Measurements from ENCODE around the gene WDCP. TPM values are rescaled to one million over a fixed set of nuclear protein-coding genes. Genes with fewer than 3 reads are reported as not detected.

Gene WDCP
- total and polyA plus RNA-seq, 10 of the 15 experiments (the other 5 are each of a cell fraction or from before 2014, with no cell fraction given) = 5.5 to 21.3 (median 13.2) TPM

DNA sequence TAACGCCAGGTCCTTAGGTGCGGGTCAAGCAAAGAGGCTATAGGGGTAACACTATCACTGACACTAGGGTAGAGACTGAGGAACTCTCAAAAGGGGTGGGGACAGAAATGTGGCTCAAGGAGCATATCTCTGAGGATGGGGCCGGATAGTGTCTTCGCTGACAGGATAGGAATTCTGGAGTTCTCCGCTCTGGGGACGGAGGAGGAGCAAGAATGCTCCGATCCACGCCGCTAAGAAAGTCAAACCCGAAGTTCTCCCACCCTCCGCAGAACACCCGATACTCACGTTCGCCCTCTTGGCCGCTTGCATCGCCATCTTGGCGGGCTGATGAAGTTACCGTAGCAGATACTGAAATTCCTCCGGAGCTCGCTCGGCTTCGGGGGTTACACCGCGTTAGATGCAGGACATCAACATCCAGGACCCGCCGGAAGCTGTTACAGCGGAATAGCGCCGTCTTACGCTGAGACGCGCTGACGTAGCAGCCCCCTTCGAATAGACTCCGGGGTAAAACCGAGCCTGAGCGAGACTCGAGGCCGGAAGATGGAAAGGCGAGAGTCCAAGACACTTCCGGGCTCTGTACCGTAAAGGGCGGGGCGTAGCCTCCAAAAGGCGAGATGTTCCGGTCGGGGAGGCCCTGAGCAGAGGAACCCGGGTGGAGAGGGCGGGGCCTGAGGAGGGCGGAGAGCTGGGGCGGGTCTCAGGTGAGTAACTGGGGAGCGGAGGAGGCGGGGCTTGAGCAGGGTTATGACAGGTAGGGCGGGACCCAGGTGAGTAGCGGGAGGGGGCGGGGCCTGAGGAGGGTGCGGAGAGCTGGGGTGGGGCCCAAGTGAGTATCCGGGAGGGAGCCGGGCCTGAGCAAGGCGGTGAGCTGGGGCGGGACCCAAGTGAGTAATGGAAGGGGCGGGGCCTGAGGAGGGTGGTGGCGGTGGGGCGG lies 29.0 kb upstream of the WDCP start, which contains the start of gene SF3B6:
Gene SF3B6 (minus strand): TSS at position 412 of the 934 bp plus-strand sequence. CDS start 97 bp downstream, at position 315.
- Histone ChIP-seq H3K4me2 (ENCODE audit: control insufficient read depth, insufficient read depth) (peak within 1 kb of the TSS; percentile 89), H2AFZ (ENCODE audit: control insufficient read depth, low read depth, low read length) (peak within 1 kb of the TSS; percentile 97), H3K79me2 (ENCODE audit: control insufficient read depth, insufficient read depth, low read length) (peaks cover 27% of the 10 kb centered on the region), H3K36me3 (ENCODE audit: control insufficient read depth in 2 of 2, insufficient read depth in 2 of 2, low read length in 1 of 2) (no peaks in the 10 kb centered on the region; a peak in 1 of 4 replicates), H3K4me3 (peak within 1 kb of the TSS; percentile 89), H3K4me1 (ENCODE audit: control insufficient read depth, insufficient read depth, low read length) (peaks cover 9% of the 10 kb centered on the region), H4K20me1 (ENCODE audit: control insufficient read depth, insufficient read depth) (no peaks in the 10 kb centered on the region), H3K9ac (ENCODE audit: control insufficient read depth, insufficient read depth, low read length) (peak within 1 kb of the TSS; percentile 93), H3K9me3 (replicated peaks; ENCODE audit: control insufficient read depth, insufficient read depth, low read length) (no peaks in the 10 kb centered on the region; the same call in 2 of the 3 replicates), H3K27ac (ENCODE audit: control insufficient read depth, insufficient read depth) (peak within 1 kb of the TSS; percentile 85), H3K27me3 (replicated peaks in 1 of 2; ENCODE audit: control insufficient read depth in 2 of 2, insufficient read depth in 2 of 2, low read length in 1 of 2) (no peaks in the 10 kb centered on the region)
- intact Hi-C loops (cut with micrococcal nuclease; ENCODE audit: unreplicated experiment) (loop anchor here (1.0 to 2.0 kb wide), 2 partner anchors 29 to 149 kb away; partner anchors contain the start of genes ATAD2B and WDCP), in situ Hi-C loops (cut with MboI) (no loop called here)
- ChIA-PET CTCF (interaction anchor here (1.4 to 3.8 kb wide), 5 partner anchors 8 to 252 kb away, joined by 5 to 34 read pairs (median 12); partner anchors contain the start of genes ATAD2B, TP53I3 and WDCP), POLR2A (interaction anchor here (0.5 to 2.0 kb wide), 11 partner anchors 8 to 308 kb away, joined by 3 to 16 read pairs (median 4); partner anchors contain the start of genes ATAD2B, TP53I3 and WDCP), SMC1A (ENCODE audit: uncharacterized antibody, unreplicated experiment) (interaction anchor here (0.8 to 4.0 kb wide), 7 partner anchors 29 to 243 kb away, joined by 3 to 24 read pairs (median 3); partner anchors contain the start of genes ATAD2B and WDCP), RAD21 (ENCODE audit: unreplicated experiment) (interaction anchor here (0.5 to 2.6 kb wide), 13 partner anchors 8 to 301 kb away, joined by 3 to 45 read pairs (median 4); partner anchors contain the start of genes ATAD2B, FAM228B, PFN4 and TP53I3)
- under 1% methylated on average over 54 of the region's 64 CpGs for WGBS (ENCODE audit: insufficient coverage, insufficient replicate concordance, low lambda C conversion rate, missing lambda C conversion rate)
- peak; percentile 98 for DNase-seq (ENCODE audit: low read depth, low spot score)
- FAIRE-seq = peak; percentile 90
- ATAC-seq = peak; percentile 95
- BruUV-seq (replicated peaks) = TSS peak; percentile 78
- no peak for TF ChIP-seq GATAD2B (conservative IDR thresholded peaks at IDR 0.05; ENCODE audit: low read depth)
- TF ChIP-seq, protein P1, sequence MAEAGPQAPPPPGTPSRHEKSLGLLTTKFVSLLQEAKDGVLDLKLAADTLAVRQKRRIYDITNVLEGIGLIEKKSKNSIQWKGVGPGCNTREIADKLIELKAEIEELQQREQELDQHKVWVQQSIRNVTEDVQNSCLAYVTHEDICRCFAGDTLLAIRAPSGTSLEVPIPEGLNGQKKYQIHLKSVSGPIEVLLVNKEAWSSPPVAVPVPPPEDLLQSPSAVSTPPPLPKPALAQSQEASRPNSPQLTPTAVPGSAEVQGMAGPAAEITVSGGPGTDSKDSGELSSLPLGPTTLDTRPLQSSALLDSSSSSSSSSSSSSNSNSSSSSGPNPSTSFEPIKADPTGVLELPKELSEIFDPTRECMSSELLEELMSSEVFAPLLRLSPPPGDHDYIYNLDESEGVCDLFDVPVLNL (IDR thresholded peaks at IDR 0.05; ENCODE audit: low read depth, low read length) = peak; percentile 25
- no peak; the same call in 1 of the 2 replicates for TF ChIP-seq HDAC2 (IDR thresholded peaks at IDR 0.05)
- TF ChIP-seq, protein P2, sequence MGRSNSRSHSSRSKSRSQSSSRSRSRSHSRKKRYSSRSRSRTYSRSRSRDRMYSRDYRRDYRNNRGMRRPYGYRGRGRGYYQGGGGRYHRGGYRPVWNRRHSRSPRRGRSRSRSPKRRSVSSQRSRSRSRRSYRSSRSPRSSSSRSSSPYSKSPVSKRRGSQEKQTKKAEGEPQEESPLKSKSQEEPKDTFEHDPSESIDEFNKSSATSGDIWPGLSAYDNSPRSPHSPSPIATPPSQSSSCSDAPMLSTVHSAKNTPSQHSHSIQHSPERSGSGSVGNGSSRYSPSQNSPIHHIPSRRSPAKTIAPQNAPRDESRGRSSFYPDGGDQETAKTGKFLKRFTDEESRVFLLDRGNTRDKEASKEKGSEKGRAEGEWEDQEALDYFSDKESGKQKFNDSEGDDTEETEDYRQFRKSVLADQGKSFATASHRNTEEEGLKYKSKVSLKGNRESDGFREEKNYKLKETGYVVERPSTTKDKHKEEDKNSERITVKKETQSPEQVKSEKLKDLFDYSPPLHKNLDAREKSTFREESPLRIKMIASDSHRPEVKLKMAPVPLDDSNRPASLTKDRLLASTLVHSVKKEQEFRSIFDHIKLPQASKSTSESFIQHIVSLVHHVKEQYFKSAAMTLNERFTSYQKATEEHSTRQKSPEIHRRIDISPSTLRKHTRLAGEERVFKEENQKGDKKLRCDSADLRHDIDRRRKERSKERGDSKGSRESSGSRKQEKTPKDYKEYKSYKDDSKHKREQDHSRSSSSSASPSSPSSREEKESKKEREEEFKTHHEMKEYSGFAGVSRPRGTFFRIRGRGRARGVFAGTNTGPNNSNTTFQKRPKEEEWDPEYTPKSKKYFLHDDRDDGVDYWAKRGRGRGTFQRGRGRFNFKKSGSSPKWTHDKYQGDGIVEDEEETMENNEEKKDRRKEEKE (IDR thresholded peaks at IDR 0.05) = no peak
- TF ChIP-seq, protein P3, sequence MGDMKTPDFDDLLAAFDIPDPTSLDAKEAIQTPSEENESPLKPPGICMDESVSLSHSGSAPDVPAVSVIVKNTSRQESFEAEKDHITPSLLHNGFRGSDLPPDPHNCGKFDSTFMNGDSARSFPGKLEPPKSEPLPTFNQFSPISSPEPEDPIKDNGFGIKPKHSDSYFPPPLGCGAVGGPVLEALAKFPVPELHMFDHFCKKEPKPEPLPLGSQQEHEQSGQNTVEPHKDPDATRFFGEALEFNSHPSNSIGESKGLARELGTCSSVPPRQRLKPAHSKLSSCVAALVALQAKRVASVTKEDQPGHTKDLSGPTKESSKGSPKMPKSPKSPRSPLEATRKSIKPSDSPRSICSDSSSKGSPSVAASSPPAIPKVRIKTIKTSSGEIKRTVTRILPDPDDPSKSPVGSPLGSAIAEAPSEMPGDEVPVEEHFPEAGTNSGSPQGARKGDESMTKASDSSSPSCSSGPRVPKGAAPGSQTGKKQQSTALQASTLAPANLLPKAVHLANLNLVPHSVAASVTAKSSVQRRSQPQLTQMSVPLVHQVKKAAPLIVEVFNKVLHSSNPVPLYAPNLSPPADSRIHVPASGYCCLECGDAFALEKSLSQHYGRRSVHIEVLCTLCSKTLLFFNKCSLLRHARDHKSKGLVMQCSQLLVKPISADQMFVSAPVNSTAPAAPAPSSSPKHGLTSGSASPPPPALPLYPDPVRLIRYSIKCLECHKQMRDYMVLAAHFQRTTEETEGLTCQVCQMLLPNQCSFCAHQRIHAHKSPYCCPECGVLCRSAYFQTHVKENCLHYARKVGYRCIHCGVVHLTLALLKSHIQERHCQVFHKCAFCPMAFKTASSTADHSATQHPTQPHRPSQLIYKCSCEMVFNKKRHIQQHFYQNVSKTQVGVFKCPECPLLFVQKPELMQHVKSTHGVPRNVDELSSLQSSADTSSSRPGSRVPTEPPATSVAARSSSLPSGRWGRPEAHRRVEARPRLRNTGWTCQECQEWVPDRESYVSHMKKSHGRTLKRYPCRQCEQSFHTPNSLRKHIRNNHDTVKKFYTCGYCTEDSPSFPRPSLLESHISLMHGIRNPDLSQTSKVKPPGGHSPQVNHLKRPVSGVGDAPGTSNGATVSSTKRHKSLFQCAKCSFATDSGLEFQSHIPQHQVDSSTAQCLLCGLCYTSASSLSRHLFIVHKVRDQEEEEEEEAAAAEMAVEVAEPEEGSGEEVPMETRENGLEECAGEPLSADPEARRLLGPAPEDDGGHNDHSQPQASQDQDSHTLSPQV (IDR thresholded peaks at IDR 0.05) = no peak; the same call in 1 of the 2 replicates
- peak; percentile 78; the same call in 1 of the 2 replicates for TF ChIP-seq CBFB (IDR thresholded peaks at IDR 0.05; ENCODE audit: low read depth)

Data from GM12878 (cell line).